GF-D8 (cell line): Measurements from ENCODE around the gene ADAMTS2.

Experiments
- DNase-seq: peaks from one replicate; lab custom pipeline; 2025; lab: John Stamatoyannopoulos, UW

The ADAMTS2 gene

GRCh38 chr5:179278546-179278945 is 66.7 kb downstream of the ADAMTS2 start:
- DNase-seq = no peak

DNA sequence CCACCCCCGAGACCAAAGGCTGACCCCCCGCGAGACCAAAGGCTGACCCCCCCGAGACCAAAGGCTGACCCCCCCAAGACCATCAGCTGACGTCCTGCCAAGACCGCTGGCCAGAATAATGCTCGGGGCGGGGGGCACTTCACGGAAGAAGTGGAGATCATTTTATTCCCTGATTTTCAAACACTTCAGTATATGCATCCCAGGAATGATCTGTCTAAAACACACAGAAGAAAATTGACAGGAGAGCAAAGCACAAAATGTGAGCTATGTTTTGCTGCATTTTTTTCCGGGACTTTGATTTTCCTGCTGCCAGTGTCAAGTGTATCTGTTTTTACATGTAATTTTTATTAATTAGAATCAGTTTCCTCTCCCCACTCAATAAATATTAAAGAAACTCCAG is 67.1 kb downstream of the ADAMTS2 start:
- no peak for DNase-seq

DNA sequence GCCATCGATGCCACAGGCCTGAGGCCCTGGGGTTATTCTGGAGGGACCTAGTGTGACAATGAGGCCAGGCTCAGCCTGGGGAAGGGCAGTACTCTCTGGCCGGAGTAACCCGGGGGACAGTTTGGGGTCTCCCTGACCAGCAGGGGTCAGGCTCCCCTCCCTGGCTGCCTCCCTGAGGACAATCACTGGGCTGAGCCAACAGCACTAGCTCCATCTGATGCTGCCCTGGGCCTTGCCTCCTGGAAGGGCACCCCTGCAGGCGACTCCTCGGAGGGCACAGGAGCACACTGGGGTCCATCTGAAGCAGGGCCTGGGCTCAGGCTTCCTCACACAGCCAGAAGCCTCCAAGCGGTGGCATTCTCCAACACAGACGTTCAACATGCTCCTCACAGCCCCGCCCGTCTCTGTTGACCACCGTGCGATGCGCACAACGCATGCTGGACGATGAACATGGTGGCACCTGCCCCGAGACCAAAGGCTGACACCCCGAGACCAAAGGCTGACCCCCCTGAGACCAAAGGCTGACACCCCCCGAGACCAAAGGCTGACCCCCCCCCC is 68.3 kb downstream of the ADAMTS2 start:
- DNase-seq = no peak

DNA sequence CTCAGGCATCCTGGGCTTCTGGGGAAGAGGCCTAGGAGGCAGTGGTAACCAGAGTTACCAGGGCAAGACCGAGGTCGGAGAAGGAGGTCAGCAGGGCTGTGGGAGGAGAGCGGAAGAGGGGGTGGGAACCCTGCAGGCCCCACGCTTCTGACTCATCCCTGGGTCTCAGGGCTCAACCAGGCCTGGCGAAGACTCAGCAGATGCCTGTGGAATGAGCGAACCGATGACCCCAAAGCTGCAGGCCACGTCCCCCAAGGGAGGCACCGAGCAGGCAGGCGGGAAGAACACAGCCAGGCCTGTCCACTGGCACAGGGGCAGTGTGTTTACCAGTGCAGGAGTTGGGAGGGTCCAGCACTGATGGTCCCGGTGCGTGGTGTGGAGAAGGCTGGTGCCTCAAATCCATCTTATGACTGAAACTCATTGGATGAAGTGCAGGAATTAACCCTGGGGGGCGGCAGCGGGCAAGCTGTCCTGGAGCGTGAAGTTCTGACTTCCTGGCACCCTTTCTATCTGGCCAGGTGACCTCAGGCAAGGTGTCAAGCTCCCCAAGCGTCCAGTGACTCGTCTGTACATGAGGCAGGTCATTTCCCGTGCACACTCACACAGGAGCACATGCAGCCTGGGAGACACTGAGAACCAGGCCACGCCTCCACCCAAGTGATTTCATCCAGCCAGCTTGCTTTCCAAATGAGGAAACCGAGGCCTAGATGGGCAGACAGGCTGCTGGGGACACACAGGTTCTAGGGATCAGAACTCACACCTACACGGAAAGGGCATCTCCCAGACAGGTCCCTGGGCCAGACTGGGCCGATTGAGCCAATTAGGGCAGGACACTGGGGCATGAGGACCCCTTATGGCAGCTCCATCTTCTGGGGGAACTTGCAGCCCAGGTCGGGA is 69.1 kb downstream of the ADAMTS2 start:
- DNase-seq = no peak

DNA sequence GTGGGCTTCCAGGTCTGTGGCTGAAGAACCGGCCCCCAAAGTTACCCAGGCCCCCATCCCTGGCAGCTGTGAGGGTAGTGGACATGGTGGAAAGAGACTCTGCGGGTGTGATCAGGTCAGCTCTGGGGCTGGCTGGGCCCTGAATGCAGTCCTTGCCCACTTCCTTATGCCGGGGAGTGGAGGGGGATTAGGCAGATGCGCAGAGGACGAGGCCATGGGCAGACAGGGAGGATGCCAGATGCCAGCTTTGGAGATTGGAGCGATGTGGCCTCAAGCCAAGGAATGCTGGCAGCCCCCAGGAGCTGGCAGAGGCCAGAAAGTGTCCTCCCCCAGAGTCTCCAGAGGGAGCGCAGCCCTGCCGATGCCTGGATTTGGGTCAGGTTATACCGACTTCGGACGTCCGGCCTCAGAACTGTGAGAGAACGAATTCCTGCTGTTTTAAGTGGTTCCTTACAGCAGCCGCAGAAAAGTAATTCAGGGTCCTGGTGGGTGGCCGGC is 69.8 kb downstream of the ADAMTS2 start:
- DNase-seq = no peak

GRCh38 chr5:179274321-179275315 is 70.6 kb downstream of the ADAMTS2 start:
- no peak for DNase-seq

DNA sequence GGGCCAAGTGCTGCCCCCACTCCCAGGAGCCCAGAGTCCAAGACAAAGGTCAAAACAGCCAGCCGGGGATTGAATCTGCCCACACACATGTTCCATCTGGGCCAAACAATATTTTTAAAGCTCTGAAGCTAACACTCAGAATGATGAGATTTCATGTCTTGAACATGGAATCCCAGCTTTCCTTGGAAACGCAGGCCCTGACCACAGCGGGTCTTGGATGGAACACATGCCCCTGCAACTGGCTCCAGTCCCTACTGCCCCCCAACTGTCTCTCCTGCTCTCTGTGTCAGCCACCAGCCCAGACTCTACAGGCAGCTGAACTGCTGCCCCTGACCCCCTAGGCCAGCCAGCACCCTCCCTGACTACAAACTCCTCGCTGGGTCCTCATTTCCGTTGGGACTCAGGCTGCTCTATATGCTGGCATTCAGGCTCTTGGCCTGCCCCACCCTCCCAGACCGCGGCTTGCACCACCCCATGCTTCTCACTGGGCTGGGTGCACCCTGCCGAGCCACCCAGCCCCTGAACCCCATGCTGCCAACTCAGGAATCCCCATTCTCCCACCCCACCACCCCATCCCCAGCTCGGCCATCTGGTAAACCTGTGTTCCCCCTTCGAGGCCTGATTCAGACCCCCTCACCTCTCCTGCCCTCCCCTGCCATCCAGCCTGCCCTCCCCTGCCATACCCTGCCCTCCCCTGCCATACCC is 71.7 kb downstream of the ADAMTS2 start:
- no peak for DNase-seq

- no peak for DNase-seq
These were observed 72.2 kb downstream of the ADAMTS2 start for GRCh38 chr5:179273073-179273435.

- DNase-seq = no peak
These were observed 72.8 kb downstream of the ADAMTS2 start for GRCh38 chr5:179272326-179273072.

- DNase-seq = no peak
These were observed 73.4 kb downstream of the ADAMTS2 start for GRCh38 chr5:179271821-179272325.

DNA sequence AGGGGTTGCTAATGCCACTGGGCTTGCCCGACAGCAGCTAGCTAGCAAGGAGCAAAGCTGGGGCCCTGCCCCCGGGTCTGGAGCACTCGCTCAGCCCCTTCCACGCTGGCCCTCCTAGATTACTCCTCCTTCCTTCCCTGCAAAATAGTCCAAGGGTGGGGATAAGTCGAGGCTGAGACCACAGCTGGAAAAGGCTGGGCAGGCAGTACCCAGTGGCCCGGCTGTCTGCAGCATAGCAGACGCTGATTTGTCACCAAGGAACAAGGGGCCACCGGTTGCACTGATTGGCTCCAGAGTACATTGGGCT is 73.9 kb downstream of the ADAMTS2 start:
- DNase-seq = no peak

- DNase-seq = no peak
These were observed 74.5 kb downstream of the ADAMTS2 start for GRCh38 chr5:179270581-179271427.

DNA sequence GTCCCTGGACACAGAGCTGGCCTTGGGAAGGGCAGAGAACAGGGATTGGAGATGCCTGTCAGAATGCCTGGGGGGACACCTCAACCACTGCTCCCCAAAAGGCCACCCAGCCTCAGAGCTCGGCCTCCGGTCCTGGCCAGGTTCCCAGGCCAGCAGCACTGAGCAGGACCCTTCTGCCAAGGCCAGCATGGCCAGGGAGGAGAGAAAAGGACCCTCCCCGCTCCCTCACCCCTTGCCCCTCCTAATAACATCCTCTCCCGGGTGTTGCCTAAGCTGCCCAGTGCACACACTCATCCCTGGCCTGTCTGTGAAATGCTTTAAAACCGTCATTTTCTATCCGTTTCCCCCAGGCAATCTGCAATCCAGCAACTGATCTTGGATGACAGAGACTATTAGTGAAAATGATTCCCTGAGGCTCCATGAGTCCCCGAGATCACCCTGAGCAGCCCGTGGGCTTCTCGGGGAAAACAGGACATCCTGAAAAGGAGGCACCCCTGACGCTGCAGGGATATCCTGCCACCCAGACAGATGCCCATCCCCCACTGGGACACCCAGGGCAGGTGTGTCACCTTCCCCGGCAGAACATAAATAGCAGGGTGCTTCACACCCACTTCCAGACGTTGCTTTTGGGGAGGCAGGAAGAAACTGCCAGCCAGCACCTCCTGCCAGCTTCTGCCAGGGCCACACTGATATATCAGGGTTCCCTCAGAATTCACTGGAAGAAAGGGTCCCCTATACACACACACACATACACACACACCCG is 75.3 kb downstream of the ADAMTS2 start:
- no peak for DNase-seq

- no peak for DNase-seq
These were observed 76.1 kb downstream of the ADAMTS2 start for GRCh38 chr5:179268966-179269693.

DNA sequence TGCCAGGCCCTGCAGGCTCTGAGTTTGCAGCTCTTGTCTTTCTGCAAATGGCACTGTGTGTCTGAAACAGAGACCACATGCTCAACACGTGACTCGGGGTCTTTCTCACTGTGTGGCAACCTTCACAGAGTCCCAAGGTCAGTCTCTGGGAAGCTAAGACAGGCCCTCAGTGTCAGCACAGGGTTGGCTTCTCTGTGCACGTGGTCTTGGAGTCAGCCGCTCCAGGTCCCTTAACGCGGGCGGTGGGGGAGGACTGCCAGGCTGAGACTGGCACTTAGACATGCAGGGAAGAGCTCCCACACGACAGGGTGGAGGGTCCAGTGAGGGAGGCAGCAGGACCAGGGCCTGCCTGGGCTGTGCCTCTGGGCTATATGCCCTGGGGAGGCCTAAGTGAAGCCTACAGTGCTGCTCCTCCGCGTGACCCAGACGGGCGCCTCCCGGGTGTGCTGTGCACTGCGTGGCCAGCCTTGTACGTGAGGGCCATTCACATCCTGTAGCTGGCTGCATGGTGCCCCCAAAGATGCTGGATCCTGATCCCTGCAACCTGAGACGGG is 76.8 kb downstream of the ADAMTS2 start:
- DNase-seq = no peak

DNA sequence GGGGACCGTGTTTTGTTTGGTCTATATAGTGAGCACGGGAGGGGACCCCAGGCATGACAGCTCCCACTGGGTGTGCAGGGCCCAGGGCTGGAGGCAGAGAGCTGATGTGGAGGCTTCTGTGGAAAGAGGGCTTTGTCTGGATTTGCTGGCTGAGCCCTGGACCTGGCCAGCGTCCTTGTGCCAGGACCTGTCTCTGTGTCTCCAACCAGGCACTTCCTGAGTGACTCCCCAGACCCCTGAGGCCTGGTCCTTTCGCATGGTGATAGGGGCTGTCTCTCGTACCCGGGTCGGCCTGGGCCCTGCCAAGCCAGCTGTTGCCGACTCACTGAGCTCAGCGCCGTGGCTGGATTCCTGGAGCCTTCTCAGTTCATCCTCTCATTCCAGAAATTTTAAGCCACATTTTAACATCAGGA is 77.6 kb downstream of the ADAMTS2 start:
- DNase-seq = no peak

- no peak for DNase-seq
These were observed 78.1 kb downstream of the ADAMTS2 start for GRCh38 chr5:179267071-179267670.
